Retina (tissue), 1 donor: ENCODE measurements around the gene PLIN3.
"Not testable (repeated sequence)": the region's sequence is repeated elsewhere in the genome, so short reads cannot be mapped to it uniquely, and the experiment has no call there.

Experiments
- DNase-seq: peaks from one replicate; pipeline ENCODE4 v3.0.0-alpha.2; 2016

PLIN3 gene, protein sequence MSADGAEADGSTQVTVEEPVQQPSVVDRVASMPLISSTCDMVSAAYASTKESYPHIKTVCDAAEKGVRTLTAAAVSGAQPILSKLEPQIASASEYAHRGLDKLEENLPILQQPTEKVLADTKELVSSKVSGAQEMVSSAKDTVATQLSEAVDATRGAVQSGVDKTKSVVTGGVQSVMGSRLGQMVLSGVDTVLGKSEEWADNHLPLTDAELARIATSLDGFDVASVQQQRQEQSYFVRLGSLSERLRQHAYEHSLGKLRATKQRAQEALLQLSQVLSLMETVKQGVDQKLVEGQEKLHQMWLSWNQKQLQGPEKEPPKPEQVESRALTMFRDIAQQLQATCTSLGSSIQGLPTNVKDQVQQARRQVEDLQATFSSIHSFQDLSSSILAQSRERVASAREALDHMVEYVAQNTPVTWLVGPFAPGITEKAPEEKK

DNA sequence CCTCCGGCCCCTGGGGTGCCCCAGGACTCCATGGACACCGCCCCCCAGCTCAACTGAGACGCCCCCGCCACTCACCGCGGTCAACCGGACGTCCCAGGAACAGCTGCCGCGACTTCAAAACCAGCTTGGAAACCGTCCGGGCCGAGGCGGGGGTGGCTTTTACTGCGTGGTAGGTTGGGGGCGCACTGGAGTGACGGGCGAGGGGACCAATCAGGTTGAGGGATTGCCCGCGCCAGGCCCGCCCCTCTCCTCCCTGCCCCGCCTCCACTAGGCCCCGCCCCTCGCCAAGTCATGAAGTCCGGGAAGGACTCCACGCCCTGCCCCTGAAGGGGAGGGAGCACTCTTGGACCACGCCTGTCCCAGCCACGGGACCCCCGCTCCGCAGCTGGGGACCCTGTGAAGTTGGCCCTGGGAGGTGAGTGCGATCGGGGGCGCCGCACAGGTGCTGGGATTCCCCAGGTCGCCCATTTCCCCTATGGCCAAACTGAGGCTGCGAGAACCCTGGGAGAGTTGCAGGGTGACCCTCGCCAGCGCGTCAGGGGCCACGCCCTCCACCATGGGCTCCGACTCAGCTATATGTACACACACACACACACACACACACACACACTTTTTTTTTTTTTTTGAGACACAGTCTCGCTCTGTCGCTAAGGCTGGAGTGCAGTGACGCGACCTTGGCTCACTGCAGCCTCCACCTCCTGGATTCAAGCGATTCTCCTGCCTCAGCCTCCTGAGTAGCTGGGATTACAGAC, at the start of gene PLIN3:
Gene PLIN3, minus strand, starts transcription at position 134 of the 752 bp plus-strand sequence. CDS start 6,273 bp downstream, outside the sequence.
- peak; percentile 88 for DNase-seq

GRCh38 chr19:4916292-4917082, 49.0 kb upstream of the PLIN3 start:
- no peak for DNase-seq

DNA sequence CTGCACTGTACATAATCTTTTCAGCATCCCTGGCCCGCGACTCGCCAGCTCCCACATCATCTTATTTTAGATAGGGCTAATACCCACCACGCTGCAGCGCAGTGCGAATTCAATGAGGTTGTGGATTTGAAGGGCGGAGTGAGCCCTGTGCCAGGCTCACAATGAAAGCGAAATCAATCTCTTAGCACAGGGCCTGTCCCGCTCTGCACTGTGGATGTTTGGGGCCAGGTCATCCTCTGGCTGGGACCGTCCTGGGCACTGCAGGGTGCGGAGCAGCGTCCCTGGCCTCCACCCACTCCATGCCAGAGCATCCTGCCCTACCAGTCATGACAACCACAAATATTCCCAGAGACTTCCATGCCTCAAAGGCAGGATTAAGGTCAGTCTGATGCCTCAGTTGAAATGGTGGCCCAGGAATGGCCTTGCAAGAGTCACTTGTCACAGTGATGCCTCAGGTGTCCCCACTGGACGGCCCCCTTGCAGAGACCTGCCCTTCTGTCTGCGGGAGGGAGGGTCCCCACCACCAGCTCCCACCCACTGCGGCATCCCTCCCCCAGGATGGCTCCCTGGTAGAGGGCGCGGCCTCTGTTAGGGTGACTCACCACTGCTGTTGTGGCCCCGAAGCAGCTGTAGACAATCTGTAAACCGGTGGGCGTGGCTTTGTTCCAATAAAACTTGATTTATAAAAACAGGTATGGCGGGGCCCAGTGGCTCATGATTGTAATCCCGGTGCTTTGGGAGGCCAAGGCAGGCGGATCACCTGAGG, 47.5 kb upstream of the PLIN3 start:
- DNase-seq, result no peak

DNA sequence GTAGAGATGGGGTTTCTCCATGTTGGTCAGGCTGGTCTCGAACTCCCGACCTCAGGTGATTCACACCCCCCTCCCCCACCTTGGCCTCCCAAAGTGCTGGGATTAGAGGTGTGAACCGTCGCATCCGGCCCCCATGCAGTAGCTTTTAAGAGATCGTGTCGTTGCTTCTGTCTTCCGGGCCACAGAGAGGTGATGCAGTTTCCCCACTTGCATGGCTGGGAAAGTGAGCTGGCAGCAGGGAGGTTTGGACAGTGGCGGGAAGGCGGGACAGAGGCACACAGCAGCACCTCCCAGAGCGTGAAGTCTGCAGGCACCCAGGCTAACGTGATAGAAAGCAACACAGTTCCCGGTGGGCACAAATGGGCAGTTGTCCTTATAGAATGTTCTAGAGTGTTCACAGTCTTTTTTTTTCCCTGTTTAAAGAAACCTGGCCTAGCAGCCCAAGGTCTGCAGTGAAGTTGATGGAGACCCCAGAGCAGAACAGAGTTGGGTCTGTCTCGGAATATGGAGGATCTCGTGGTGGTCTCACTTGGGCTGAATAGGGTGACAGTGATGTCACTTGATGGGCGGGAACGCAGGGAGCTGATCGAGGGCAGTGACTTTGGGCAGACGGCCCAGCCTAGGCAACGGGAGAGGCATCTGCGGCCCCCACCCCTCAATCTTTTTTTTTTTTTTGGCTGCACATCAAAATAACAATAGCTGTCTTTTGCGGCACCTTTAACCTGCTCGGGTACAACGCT, 46.7 kb upstream of the PLIN3 start:
- DNase-seq, result no peak

DNA sequence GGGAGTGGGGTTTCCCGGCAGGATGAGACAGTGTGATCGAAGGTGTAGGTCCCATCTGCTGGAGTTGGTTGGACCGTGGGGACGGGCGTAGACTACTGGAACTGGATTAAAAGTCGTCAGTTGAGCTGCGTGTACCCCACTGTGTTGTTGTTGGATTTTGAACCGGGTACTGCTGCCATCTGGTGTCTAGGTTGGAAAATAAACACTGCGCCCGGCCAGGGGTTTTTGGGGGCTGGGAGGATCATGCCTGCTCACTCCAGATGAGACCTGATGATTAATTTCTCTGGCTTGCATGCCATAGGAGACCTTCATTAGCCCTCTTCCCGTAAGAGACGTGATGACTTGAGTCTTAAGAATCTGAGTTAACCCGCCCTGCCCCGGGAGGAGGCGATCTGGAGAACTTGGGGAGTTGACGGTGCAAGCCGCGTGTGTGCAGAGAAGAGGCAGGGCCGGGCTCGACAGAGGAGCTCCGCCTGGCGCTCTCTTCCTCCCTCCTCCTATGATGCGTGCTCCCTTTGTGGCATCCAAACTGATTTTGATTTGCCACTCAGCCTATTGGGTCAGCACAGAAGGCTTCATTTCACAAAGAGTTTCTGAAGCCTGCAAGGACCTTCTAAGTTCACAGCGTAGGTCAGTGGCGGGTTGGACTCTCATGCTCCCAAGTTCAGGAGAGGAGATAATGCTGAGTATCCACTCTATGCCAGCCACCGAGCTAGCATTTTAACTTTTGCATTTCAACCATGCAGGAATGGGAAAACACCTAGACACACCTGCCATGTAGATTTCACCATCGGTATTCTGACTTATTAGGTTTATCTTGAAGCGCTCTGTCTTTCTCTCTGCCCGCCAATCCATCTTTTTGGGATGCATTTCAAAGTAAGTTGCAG, 44.6 kb upstream of the PLIN3 start:
- peak; percentile 84 for DNase-seq

- peak; percentile 56 for DNase-seq
Measured at GRCh38 chr19:4911314-4911713, 43.8 kb upstream of the PLIN3 start.

GRCh38 chr19:4910594-4911281, 43.3 kb upstream of the PLIN3 start:
- DNase-seq, result peak; percentile 55

DNA sequence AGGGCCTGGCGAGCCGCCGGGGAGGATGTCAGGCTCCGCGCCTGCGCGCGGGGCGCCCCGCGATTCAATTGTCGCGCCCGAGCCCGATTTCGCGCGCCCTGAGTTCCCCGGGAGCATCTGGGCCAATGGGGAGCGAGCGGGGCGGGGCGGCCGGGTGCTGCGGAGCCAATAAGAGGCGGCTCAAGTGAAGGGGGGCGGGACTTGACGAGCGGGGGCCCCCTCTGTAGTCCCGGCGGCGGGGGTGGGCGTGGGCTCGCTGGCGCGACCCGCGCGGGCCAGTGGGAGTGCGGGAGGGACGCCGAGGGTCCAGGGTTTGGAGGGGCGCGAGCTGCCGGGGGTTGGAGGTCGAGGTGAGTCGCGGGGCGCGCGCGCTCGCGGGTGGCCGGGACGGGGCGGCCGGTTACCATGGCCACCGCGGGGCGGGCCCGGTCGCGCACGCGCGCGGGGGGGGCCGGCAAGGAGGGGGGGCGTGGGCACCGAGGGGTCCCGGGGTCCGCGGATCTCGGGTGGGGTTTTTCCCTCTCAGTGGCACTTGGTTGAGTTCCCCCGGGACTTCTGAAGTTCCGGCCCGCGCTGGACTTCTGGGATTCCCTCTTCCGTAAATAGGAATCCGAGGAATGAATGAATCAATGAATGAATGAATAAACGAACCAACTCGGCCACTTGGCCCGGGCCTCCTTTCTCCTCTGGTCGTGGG, 42.6 kb upstream of the PLIN3 start:
- peak; percentile 84 for DNase-seq

GRCh38 chr19:4909156-4909896, 41.9 kb upstream of the PLIN3 start, which contains the start of gene UHRF1:
Gene UHRF1, plus strand, starts transcription at chr19:4909501. Its CDS starts 1,385 bp downstream, at chr19:4910886.
- peak; percentile 77 for DNase-seq

DNA sequence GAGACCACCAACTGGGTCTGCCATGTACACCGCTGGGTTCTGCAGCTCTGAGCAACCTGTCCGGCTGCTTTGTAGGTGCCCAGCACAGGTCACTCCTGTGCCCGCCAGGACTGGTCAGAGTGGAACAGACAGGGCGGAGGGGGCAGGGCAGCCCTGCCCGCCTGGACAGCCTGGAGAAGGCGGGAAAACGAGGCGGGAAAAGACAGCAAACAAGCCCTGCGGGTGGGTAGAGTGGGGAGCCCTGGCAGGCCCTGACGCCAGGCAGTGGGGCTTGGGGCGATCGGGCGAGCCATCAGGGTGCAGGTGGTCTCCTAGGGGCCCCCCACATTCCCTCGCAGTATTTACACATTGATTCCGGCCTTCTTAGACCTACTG, 41.3 kb upstream of the PLIN3 start:
- no peak for DNase-seq

DNA sequence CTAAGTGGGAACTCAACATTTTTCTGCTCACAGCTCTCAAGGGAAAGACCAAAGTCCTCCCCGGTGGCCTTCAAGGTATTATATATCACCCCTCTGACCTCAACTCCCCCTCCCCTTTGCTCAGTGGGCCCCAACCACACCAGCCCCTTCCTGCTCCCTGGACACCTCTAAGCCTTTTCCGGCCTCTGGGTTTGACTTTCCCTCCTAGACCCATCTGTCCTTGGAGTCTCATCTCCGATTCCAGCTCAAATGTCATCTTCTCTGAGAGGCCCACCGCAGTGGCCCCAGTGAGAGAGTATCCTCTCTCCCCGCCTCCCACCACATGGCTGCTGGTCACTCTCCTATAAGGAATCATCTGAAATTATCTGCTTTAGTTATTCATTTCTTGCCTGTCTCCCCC, 40.9 kb upstream of the PLIN3 start:
- peak; percentile 27 for DNase-seq

GRCh38 chr19:4906963-4907362, 39.5 kb upstream of the PLIN3 start:
- no peak for DNase-seq

DNA sequence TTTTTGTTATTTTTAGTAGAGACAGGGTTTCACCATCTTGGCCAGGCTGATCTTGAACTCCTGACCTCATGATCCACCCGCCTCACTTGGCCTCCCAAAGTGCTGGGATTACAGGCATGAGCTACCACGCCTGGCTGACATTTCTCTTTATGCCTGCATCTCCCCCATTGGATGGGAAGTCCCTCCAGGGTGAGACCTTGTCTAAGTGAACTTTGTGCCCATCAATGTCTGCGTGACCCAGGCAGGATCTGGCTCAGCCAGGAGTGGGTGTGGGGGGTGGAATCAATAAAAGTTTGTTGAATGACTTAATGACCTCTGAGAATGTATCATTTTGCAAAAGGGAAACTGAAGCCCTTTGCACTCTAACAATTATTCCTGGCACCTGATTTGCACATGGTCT, 37.0 kb upstream of the PLIN3 start:
- DNase-seq, result no peak

GRCh38 chr19:4902796-4903195, 35.3 kb upstream of the PLIN3 start, which contains the start of gene ARRDC5:
Gene ARRDC5, minus strand, starts transcription at chr19:4902896. Its CDS starts 71 bp downstream, at chr19:4902825.
- no peak for DNase-seq

DNA sequence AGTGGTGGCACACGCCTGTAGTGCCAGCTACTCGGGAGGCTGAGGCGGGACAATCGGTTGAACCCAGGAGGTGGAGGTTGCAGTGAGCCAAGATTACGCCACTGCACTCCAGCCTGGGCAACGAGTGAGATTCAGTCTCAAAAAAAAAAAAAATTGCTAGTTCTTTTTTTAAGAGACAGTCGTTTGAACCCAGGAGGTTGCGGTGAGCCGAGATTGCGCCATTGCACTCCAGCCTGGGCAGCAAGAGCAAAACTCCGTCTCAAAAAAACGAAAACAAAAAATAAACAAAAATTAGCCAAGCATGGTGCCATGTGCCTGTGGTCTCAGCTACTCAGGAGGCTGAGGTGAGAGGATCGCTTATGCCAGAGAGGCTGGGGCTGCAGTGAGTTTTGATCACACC, 33.4 kb upstream of the PLIN3 start:
- not testable (repeated sequence) for DNase-seq

GRCh38 chr19:4897146-4897545, 29.7 kb upstream of the PLIN3 start:
- DNase-seq, result no peak

GRCh38 chr19:4896372-4896771, 28.9 kb upstream of the PLIN3 start:
- no peak for DNase-seq

DNA sequence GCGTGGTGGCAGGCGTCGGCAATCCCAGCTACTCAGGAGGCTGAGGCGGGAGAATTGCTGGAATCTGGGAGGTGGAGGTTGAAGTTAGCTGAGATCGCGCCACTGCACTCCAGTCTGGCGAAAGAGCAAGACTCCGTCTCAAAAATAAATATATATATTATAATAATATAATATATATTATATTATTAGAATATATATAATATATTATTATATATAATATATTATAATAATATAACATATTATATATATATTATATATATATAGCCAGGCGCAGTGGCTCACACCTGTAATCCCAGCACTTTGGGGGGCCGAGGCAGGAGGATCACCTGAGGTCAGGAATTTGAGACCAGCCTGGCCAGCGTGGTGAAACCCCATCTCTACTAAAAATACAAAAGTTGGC, 25.5 kb upstream of the PLIN3 start:
- not testable (repeated sequence) for DNase-seq
